Ammon's horn (tissue), 1 donor: Measurements from ENCODE around the gene SPRING1.
A peak's percentile ranks its signal among the peaks of the same experiment; 100 is the strongest.

ENCODE experiments used
- DNase-seq: peaks from one replicate; pipeline ENCODE4 v3.0.0-alpha.2; 2016; ENCODE audit warnings: low spot score

The SPRING1 gene

DNA sequence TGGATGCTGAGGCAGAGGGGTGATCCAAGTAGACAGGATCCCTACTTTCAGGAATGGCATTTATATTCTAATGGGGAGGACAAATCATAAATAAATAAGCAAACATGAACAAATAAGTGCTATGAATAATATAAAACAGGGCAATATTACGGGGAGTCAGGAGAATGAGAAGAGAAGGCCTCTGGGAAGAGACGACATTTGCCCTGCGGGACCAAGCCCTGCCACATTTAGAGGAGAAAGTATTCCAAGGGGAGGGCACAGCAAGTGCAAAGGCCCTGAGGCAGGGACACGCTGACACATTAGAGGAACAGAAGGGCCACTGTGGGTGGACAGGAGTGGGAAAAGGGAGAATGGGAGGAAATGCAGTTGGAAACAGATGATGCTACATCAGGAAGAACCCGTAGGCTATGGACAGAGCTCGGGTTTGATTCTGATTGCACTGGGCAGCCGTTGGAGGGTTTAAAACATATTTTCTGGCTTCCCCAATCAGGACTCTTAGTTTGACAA is 1.6 kb upstream of the SPRING1 start:
- no peak for DNase-seq

DNA sequence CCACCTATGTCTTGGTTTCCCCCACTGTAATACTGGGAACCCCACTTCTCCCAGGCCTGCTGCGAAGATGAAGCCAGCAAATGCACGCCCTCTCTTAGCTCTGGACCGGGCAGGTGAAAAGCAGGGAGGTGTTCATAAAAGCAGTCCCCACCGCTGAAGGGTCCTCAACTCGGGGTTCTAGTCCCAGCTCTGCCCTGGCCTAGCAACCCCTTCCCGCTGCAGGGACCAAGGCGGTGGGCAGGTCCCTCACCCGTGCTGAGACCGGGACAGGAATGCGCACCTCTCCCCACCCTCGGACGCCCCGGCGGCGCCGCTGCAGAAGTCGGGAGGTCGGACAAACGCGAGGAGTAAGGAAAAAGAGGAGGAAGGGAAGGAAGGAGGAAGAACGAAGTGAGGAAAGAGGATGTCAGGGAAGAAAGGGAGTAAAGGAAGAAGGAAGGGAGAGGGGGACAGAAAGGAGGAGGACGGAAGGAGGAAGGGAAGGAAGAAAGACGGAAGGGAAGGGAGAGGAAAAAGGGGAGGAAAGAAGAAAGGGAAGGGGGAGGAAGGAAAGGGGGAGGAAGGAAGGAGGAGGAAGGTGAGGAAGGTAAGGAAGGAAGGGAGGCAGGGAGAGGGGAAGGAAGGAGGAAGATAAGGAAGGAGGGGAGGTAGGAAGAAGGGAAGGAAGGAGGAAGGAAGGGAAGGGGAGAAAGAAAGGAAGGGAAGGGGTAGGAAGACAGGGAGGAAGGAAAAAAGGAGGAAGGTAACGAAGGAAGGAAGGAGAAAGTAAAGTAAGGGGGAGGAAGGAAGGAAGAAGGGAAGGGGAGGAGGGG is 701 bp downstream of the SPRING1 start:
- no peak for DNase-seq

DNA sequence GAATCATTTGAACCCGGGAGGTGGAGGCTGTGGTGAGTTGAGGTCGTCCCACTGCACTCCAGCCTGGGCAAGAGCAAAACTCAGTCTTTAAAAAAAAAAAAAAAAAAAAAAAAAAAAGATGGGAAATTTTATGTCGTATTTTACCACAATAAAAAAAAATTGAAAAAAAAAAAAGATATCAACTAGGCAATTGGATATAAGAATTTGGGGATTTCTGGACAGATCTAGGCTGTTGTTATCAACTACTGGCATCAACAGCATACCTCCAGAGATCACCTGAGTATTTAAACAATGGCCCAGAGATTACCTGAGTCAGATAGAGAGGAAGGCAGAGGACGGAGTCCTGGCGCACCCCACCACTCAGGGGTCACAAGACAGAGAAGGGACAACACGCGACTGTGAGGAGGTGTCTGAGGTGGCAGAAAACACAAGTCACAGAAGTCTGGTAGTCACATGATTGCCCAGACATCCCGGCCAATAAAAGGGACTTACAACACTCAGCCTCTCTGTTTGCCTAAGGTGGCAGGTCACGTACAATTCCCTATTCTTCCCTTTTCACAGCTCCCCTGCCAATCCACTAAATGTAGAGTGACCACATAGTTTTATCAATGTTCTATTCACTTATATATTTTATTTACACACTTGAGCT is 1.8 kb downstream of the SPRING1 start:
- no peak for DNase-seq

DNA sequence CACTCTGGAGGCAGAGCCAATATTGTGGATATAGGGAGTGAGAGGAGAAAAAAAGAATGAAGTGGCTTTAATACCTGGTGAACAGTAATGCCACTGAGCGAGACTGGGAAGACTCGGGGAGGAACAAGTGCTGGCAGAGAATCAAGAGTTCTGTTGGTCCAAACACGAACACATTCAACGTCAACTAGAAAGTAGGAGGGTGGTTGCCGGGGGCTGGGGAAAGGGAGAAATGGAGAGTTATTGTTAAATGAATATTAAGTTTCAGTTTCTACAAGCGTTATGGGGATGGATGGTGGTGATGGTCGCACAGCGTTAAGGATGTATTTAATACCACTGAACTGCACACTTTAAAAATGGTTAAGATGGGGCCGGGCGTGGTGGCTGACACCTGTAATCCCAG is 2.8 kb downstream of the SPRING1 start:
- DNase-seq: no peak

DNA sequence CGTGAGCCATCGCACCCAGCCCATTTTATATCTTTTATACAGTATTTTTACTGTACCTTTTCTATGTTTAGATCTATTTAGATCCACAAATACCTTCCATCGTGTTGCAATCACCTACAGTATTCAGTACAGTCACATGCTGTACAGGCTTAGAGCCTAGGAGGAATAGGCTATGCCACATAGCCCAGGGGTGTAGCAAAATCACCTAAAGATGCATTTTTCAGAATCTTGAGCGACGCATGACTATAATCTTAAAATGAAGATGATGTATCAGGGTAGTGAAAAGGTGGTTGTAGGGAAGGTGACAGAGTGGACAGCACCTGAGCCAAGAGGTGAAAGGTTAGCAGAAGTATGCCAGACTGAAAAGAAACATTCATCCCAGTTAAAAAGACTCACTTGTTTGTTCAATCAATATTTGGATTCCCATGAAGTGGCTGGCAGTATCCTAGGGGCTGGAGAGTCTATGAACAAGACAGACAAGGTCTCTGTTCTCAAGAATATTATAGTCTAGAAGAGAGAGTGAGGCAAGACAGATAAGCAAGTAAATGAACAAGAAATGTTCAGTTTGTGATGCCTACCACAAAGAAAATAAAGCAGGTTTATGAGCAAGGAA is 3.6 kb downstream of the SPRING1 start:
- DNase-seq: no peak

DNA sequence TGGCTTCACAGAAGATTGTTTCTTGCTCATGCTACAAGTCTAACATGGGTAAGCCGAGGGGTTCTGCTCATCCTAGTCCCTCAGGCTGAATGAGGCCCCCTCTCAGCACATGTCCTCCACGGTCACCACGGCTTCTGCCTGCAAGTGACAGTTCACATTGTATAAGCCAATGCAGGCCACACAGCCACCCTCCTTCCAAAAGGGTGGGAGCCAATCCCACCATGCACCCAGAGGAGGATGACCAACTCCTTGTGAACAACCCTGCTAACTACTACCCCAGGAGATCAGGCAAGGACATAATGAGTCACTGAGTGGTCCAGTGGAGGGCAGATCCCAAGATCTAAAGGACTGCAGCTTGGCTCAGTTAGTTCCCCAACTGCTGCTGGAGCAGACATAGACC is 6.1 kb downstream of the SPRING1 start:
- DNase-seq: no peak

DNA sequence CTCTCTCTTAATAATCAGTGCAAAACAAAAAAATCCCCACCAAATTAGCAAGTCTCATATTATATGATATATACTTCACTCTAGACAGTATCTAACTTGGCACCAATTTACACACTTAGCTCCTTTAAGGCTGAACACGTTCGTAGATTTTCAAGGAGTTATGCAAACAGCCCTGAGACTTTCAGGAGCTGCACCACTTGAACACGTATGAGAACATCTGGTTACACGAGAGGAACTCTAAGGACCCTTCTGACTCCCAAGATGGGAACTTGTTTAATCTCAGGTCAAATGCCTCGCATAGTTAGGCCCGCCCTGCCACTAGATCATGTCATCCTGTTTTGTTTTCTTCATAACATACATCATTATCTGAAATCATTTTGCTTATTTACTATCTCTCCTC is 10.0 kb downstream of the SPRING1 start:
- DNase-seq: no peak

DNA sequence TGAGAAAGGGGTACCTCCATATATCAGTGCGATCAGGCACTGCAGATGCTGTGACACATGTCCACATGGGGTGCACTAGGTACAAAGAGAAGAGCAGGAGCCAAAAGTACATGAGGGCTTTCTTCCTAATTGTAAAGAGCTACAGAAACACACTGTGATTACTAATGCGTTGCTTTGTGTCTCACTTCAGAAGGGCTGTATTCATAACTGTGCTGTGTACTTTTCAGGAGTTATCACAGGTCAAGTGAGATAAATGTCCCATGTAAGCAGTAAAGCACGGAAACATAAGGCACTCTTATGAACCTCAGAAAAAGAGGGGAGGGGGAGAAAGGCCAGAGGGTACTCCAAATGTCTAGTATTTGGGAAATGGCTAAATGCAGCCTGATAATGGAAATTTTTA is 10.6 kb downstream of the SPRING1 start:
- DNase-seq: no peak

DNA sequence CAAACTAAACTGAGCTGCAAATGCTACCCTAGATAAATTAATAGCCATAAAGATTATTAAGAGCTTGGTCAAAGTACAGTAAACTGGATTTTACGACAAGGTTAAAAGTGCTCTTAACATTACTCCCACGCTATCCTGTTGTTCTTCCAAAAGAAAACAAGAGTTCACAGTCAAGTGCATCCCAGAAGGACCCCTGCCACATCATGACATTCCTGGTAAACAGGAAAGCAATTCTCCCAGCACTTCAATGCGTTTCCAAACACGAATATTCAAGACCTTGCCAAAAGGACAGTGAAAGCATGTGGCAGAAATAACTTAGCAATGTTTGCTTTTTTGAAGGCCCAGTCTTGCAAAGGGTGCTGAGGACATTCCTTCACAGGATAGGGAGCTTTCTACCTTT is 11.2 kb downstream of the SPRING1 start:
- DNase-seq: no peak

DNA sequence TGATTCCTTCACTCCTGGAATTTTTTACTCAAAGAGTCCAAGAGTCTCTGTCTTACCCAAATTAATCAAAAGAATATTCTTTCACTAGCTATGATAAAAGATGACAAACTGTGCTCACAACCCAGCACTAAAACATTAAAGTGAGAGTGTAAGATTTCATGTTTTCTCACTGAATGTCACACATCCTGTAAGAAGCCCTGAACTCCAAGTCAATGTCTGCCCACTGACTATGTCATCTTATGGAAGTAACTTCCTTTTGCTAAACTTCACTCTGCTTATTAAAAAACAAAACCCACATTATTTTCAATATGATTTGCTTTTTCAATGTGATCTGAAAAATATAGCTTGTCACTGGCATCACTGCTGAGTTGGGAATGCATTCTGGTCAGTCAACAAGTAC is 15.6 kb downstream of the SPRING1 start:
- no peak for DNase-seq

DNA sequence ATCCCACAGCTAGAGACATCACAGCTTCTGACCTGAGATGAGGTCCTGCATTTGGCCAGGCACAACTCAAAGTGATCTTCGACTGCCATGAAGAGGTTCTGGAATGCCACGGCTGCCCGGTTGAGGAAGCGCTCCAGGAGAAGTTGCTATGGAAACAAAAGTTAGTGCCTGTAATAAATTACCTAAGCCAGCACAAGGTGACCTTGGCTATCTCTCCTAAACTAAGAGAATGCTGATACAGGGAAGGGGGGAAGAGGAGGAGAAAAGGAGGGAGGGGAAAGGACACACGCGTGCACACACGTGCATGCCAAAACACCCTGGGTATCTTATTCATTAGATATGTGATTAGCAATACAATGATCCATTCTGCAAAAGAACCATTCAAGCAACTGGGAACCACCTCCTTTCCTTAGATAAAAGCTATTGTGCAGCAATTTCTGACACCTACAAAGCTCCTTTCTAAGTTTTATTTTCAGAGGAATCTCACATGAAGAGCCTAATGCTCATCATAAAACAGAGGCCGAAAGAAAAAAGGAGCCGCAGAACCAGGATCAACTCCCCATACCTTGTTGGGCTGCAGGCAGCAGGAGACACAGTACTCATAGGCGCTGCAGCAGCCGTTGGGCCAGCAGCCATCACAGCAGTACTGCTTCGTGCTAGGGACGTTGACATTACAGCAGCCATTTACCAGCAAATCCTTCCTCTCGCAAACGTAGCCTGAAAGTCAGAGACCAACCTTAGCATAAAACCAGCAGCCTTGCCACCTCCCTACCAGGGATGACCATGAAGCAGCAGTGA is 17.9 kb downstream of the SPRING1 start:
- DNase-seq: no peak

DNA sequence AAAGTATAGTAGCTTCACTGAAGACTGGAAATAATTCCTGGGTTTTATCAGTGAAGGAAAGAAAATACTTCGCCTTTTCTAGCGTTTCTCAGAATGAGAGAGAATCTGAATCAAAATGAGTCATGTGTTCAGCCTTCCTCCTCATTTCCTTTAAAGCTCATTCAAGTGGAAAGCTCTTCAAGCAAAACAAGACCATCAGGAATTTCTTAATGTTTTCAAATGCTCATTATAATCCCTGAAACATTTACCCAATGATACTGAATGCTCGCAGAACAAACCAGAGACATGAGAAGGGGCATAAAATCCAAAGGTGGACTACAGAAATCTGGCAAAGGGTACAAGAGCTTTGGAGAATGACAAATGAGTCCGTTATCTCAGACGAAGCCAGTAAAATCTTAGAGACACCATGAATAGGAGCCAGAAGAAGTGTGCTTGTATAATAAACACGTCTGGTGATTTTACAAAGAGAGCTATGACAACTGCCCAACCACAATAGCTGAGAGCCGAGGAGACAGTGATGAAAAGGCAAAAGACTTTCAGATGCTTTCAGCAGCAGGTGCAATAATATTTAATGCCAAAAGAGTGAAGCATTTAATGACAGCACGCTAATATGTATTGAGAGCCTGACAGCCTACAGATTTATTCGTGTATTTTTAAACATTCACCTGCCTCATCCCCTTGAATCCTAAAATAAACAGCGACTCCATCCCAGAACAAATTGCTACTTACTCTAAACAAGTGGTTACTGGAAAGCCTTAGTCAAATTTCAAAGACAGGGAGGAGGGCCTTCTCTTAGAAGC is 19.0 kb downstream of the SPRING1 start:
- DNase-seq: peak; percentile 28

DNA sequence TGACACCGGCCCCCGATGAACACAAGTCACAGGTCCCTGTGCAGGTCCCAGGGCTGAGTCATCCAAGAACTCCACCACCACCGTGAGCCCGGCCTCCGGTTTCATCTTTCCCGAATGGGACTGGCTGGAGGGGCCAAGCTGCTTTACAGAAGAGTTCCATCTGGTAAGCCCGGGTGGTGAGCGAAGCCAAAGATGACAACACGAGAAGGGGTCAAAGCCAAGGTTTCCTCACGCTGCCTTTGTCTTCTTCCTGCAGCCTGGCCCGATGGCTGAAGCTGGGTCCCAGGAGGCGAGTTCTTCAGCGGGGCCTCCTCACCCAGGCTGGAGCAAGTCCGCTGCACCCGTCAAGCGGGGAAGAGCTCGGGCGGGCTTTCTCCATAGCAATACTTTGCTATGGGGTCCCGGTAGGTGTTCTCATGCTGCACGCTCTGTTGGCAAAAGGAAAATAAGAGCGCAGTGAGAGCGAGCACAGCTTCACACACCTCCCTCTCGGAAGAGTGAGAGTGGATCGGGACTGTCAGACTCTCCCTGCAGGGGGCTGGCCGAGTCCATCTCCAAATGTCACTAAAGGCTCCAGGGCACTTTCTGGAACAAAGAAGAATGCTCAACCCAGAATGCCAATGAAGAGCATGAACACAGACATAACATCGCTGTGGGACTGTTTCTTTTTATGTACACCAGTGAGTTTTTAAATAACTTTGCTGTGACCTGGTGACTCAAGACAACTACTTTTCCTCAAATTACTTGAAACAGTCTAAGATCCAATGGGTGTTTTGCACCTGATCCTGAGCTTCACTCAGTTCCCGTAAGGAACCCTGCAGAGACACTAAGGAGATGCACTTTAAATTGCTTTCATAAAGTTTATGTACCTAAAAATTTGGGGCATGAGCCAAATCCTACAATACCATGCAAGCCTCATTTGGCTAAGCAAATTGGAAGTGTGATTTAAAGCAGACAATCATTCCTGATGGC is 20.1 kb downstream of the SPRING1 start:
- peak; percentile 45 for DNase-seq

DNA sequence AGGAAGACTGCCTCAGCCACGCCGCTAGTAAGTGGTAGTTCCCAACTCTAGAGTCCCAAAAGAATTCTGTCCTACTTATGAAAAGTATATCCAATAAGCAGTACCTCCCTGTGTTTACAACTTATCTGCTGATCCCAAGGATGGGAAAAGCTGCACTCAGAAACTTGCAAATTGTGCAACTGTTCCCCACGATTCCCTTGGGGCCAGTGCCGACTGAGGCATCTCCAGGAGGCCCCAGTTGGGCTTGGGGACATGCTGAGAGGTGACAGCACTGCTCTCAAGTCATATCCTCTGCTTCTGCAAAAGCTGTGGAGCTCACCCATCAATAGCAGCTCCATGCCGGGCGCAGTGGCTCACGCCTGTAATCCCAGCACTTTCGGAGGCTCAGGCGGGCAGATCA is 23.7 kb downstream of the SPRING1 start:
- DNase-seq: no peak

DNA sequence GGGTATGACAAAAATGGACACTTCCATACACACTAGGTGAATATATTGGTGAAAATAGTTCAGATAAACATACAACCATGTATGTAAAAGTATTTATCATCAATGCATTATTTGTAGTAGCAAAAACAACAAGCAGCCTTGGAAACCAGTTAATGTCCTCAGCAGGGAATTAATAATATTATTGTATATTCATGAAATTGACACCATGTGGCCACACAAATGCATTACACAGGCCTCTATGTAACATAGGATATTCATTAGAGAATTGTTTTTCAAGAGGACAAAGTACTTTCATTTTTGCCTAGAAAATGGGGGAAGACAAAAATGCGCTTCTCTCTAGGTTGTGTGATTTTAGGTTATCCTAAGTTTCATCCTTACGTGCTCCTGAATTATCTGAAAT is 24.3 kb downstream of the SPRING1 start:
- DNase-seq: no peak

DNA sequence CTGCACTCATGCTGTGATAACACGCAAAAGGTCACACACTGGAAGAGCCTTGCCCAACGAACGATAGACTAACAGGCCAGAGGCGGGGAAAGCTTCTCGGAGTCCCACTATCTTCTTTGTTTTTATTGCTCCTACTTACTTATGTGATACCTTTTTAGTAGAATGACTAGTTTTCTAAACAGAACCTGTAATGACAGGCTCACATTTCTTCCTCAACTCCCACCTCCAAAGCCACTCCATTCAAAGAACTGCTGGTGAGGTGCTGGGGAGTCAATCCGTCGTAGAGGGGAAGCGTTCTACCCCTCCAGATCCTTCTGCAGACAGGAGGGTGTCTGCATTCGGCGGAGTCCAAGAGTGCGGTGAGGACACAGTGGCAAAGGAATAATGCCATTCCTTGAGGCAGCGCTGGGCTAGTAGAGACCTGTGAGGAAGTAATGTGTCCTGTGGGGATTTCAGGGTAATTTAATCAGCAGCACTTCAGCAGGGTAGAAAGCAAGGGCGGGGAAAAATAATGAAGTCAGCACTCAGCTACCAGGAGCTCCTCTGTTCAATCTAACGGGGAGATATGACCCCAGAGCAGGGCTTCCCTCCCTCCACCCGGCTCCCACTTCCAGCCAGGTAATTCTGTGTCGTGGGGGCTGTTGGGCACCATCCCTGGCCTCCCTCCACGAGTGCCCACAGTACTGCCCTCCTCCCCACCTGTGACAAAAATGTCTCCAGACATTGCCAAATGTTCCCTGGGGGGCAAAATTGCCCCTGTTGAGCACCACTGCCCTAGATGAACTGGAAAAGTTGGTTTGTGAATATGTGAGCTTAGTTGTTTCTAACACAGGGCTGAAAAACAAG is 25.2 kb downstream of the SPRING1 start:
- no peak for DNase-seq

DNA sequence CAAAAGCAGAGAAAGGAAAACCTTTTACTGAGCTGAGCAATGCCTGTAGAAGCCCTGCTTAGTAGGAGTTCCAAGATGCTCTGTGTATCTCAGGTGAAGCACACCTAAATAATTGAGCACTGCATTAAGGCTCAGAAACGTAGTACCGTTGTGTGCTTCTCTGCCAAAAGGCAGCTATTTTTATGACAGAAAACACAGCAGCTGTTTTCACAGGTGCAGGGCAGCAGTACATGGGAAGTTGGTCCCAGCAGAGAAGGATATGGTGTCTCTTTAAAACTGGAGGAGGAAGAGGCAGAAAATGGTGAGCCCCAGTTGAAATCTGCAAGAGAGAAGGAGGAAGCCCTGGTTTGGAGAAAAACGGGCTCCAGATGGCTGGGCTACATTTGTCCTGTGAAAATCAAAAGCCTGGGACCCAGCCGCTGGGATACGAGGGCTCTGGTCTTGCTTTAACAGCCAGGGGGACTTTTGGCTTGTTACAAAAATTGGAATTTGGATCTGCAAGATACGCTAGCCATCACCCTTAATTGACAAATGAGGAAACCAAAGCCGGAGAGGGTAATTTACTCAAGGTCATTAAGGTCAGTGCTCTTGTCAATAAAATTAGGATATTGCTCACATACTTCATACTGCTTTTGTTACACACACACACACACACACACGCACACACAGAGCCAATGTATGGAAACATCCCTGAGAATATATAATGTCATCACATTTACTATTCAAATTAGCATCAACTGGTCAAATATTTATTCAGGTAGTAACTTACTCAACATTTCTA is 27.3 kb downstream of the SPRING1 start:
- no peak for DNase-seq

DNA sequence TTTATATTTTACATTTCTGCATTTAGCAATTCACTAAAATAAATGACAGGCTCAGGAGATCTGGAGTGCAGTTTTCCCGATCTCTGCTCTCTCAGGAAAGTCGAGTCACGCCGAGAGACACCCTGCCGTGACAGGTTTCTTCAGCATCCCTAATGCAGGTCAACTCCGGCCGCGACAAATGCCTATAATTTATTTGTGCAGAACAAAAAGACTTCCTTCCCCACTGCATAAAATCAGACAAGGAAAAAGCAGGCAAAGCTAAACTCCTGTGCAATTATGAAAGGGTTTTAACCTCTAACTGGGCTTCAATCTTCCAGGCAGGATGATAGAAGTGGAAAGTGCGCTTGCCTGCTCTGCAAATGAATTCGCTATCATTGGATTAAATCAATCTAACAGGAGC is 28.1 kb downstream of the SPRING1 start:
- no peak for DNase-seq
